Neural progenitor cell (in vitro differentiated cells): ENCODE data around the gene ADM5. TPM values are rescaled to one million over a fixed set of nuclear protein-coding genes. Genes with fewer than 3 reads are reported as not detected.

Source experiments
- DNase-seq: peaks from one replicate; pipeline ENCODE4 v3.0.0-alpha.2; 2016; ENCODE audit warnings: low spot score
- H2AFZ ChIP-seq: fragments of 200-600 bp; sonication (generic); replicated peaks from 2 replicates; pipeline ENCODE4 v1.6.1; 2016; ENCODE audit warnings: antibody characterized with exemption
- H3F3A ChIP-seq: fragments of 200-600 bp; sonication (generic); 2 replicates; pipeline ENCODE4 v1.6.1; 2016; ENCODE audit warnings: antibody characterized with exemption, low read depth
- H3K27ac ChIP-seq: fragments of 200-600 bp; sonication (generic); 2 replicates; pipeline ENCODE4 v1.5.1; 2016; ENCODE audit warnings: mild to moderate bottlenecking
- H3K27me3 ChIP-seq: fragments of 200-600 bp; sonication (generic); 2 replicates; pipeline ENCODE4 v1.6.1; 2016; ENCODE audit warnings: mild to moderate bottlenecking, moderate library complexity
- H3K36me3 ChIP-seq: fragments of 200-600 bp; sonication (generic); 2 replicates; pipeline ENCODE4 v1.5.1; 2016
- H3K4me1 ChIP-seq: fragments of 200-600 bp; sonication (generic); 2 replicates; pipeline ENCODE4 v1.6.1; 2016; ENCODE audit warnings: mixed run types
- H3K4me2 ChIP-seq: fragments of 200-600 bp; sonication (generic); 2 replicates; pipeline ENCODE4 v1.6.1; 2016
- H3K4me3 ChIP-seq: fragments of 200-600 bp; sonication (generic); 2 replicates; pipeline ENCODE4 v1.5.1; 2016
- H3K79me2 ChIP-seq: fragments of 200-600 bp; sonication (generic); 2 replicates; pipeline ENCODE4 v1.6.1; 2016; ENCODE audit warnings: low read depth
- H3K9ac ChIP-seq: fragments of 200-600 bp; sonication (generic); 2 replicates; pipeline ENCODE4 v1.6.1; 2016
- H3K9me3 ChIP-seq: fragments of 200-600 bp; sonication (generic); 2 replicates; pipeline ENCODE4 v1.5.1; 2016; ENCODE audit warnings: low read depth
- H4K20me1 ChIP-seq: fragments of 200-600 bp; sonication (generic); 2 replicates; pipeline ENCODE4 v1.6.1; 2016; ENCODE audit warnings: low read depth
- H3K27ac Mint-ChIP-seq: 3 replicates; pipeline ENCODE4 v1.8.0; 2021; ENCODE audit warnings: mixed read lengths
- H3K27me3 Mint-ChIP-seq: 2 replicates; pipeline ENCODE4 v1.8.0; 2022; ENCODE audit warnings: low read depth, mild to moderate bottlenecking, inconsistent platforms, moderate library complexity, mixed read lengths; ENCODE audit not compliant: insufficient read depth
- H3K36me3 Mint-ChIP-seq: 3 replicates; pipeline ENCODE4 v1.8.0; 2021; ENCODE audit warnings: mixed read lengths
- H3K4me1 Mint-ChIP-seq: 3 replicates; pipeline ENCODE4 v1.8.0; 2021; ENCODE audit warnings: mixed read lengths
- H3K4me3 Mint-ChIP-seq: 3 replicates; pipeline ENCODE4 v1.8.0; 2021; ENCODE audit warnings: mild to moderate bottlenecking, moderate library complexity, mixed read lengths
- H3K9me3 Mint-ChIP-seq: 3 replicates; pipeline ENCODE4 v1.8.0; 2020; ENCODE audit warnings: mixed read lengths
- CTCF ChIP-seq: fragments of 200-600 bp; sonication (generic); IDR thresholded peaks from 2 replicates; pipeline ENCODE4 v1.5.1; 2017; ENCODE audit warnings: antibody characterized with exemption, mild to moderate bottlenecking
- EZH2 ChIP-seq: fragments of 200-600 bp; sonication (generic); IDR thresholded peaks from 2 replicates; pipeline ENCODE4 v1.6.1; 2017; ENCODE audit warnings: antibody characterized with exemption, mild to moderate bottlenecking, moderate library complexity
- EZH2phosphoT487 ChIP-seq: fragments of 200-600 bp; sonication (generic); IDR thresholded peaks from 2 replicates; pipeline ENCODE4 v1.6.1; 2017; ENCODE audit warnings: antibody characterized with exemption
- total RNA-seq: library from RNA; depleted of rRNA; stranded (reverse); fragments of >200 nt; gene quantifications from 2 replicates; pipeline ENCODE4 v1.2.3, GENCODE V29; 2015; ENCODE audit warnings: low replicate concordance

ADM5 gene
- total RNA-seq, 1 donor from 2014 or later = 6.0 TPM

- H3K9me3 ChIP-seq = no peaks in the 10 kb centered on the region
- Mint-ChIP-seq H3K27ac (no peak overlapping the region), H3K9me3 (no peaks in the 10 kb centered on the region), H3K4me1 (no peaks in the 10 kb centered on the region), H3K4me3 (no peak overlapping the region), H3K36me3 (peaks cover 15% of the 10 kb centered on the region), H3K27me3 (peaks cover 5% of the 10 kb centered on the region)
- TF ChIP-seq EZH2 (no peak), EZH2phosphoT487 (no peak), CTCF (no peak)
- no peak overlapping the region for H2AFZ ChIP-seq
- no peaks in the 10 kb centered on the region for H3K4me1 ChIP-seq
- H3F3A ChIP-seq = peaks cover 13% of the 10 kb centered on the region
- H3K79me2 ChIP-seq = no peaks in the 10 kb centered on the region
- H3K4me3 ChIP-seq = no peak overlapping the region
- no peak overlapping the region for H3K9ac ChIP-seq
- DNase-seq = no peak
- H3K27ac ChIP-seq = no peak overlapping the region
- H3K27me3 ChIP-seq = no peaks in the 10 kb centered on the region
- no peaks in the 10 kb centered on the region for H3K36me3 ChIP-seq
- no peaks in the 10 kb centered on the region for H4K20me1 ChIP-seq
- no peak overlapping the region for H3K4me2 ChIP-seq
Measured at GRCh38 chr19:49700563-49700962, 11.2 kb downstream of the ADM5 start.

GRCh38 chr19:49701271-49701786 lies 11.9 kb downstream of the ADM5 start:
- no peak overlapping the region for H3K4me3 ChIP-seq
- H3K36me3 ChIP-seq = no peaks in the 10 kb centered on the region
- H3K27me3 ChIP-seq = no peaks in the 10 kb centered on the region
- H3K4me2 ChIP-seq = no peak overlapping the region
- no peak overlapping the region for H2AFZ ChIP-seq
- H3K27me3 Mint-ChIP-seq = peaks cover 7% of the 10 kb centered on the region
- H3K27ac Mint-ChIP-seq = no peak overlapping the region
- no peak for TF ChIP-seq CTCF
- TF ChIP-seq EZH2phosphoT487 = no peak
- TF ChIP-seq EZH2 = no peak
- no peaks in the 10 kb centered on the region for H3K9me3 ChIP-seq
- peaks cover 18% of the 10 kb centered on the region for H3K36me3 Mint-ChIP-seq
- H3K4me1 Mint-ChIP-seq = no peaks in the 10 kb centered on the region
- no peaks in the 10 kb centered on the region for H3K4me1 ChIP-seq
- H3K79me2 ChIP-seq = no peaks in the 10 kb centered on the region
- no peaks in the 10 kb centered on the region for H3K9me3 Mint-ChIP-seq
- no peak overlapping the region for H3K27ac ChIP-seq
- H3K4me3 Mint-ChIP-seq = no peak overlapping the region
- H3K9ac ChIP-seq = no peak overlapping the region
- peaks cover 13% of the 10 kb centered on the region for H3F3A ChIP-seq
- no peaks in the 10 kb centered on the region for H4K20me1 ChIP-seq
- DNase-seq = no peak

GRCh38 chr19:49704888-49705642 lies 15.7 kb downstream of the ADM5 start:
- Histone ChIP-seq H4K20me1 (no peaks in the 10 kb centered on the region), H3K79me2 (no peaks in the 10 kb centered on the region), H3K9me3 (no peaks in the 10 kb centered on the region), H3K4me3 (no peak overlapping the region), H3K27ac (no peak overlapping the region), H3F3A (peaks cover 9% of the 10 kb centered on the region), H3K4me2 (no peak overlapping the region), H3K36me3 (no peaks in the 10 kb centered on the region), H3K4me1 (no peaks in the 10 kb centered on the region), H2AFZ (no peak overlapping the region), H3K27me3 (no peaks in the 10 kb centered on the region), H3K9ac (no peak overlapping the region)
- H3K9me3 Mint-ChIP-seq = no peaks in the 10 kb centered on the region
- DNase-seq = no peak
- peaks cover 21% of the 10 kb centered on the region for H3K36me3 Mint-ChIP-seq
- H3K4me1 Mint-ChIP-seq = no peaks in the 10 kb centered on the region
- TF ChIP-seq EZH2 = no peak
- TF ChIP-seq EZH2phosphoT487 = no peak
- TF ChIP-seq CTCF = no peak
- peaks cover 7% of the 10 kb centered on the region for H3K27me3 Mint-ChIP-seq
- H3K4me3 Mint-ChIP-seq = no peak overlapping the region
- H3K27ac Mint-ChIP-seq = no peak overlapping the region
